ENCODE results near the gene CPNE7. TPM values are rescaled to one million over a fixed set of nuclear protein-coding genes. Genes with fewer than 3 reads are reported as not detected.
A peak's percentile ranks its signal among the peaks of the same experiment; 100 is the strongest.

CPNE7 gene
- polyA plus RNA-seq, 3 donors, result not detected

GRCh38 chr16:89641458-89642119, 66.0 kb downstream of the CPNE7 start:
- H4K20me1 ChIP-seq (ENCODE audit: insufficient read depth, low read length), result peaks cover 5% of the 10 kb centered on the region
- H3K4me2 ChIP-seq (replicated peaks; ENCODE audit: extremely low read depth, low read length, poor library complexity, severe bottlenecking), result no peak overlapping the region
- no peaks in the 10 kb centered on the region for H3K27me3 ChIP-seq (ENCODE audit: control insufficient read depth in 2 of 2, insufficient read depth in 2 of 2, low read length in 2 of 2)
- peaks cover 0 to 5% of the 10 kb centered on the region in 2 donors for H3K4me1 ChIP-seq (ENCODE audit: control insufficient read depth in 1 of 2, insufficient read depth in 2 of 2, low read length in 2 of 2)
- Mint-ChIP-seq H3K36me3 (peaks cover 19 to 28% of the 10 kb centered on the region in 2 donors), H3K27me3 (ENCODE audit: low read depth in 3 of 3) (peaks cover 0 to 7% (median 7%) of the 10 kb centered on the region in 3 donors), H3K9me3 (no peaks in the 10 kb centered on the region), H3K4me3 (peak overlapping the region in 1 of 2 donors; percentile 87), H3K4me1 (peaks cover 7% of the 10 kb centered on the region), H3K27ac (no peak overlapping the region)
- H3K9ac ChIP-seq (ENCODE audit: insufficient read depth, low read length, poor library complexity, severe bottlenecking), result no peak overlapping the region
- H2AFZ ChIP-seq (ENCODE audit: insufficient read depth, low read depth, low read length, poor library complexity, severe bottlenecking), result peak overlapping the region; percentile 68
- no peaks in the 10 kb centered on the region for H3K9me3 ChIP-seq (replicated peaks in 1 of 2; ENCODE audit: control insufficient read depth in 1 of 2, insufficient read depth in 1 of 2, low read length in 2 of 2)
- intact Hi-C loops (cut with micrococcal nuclease), result loop anchor here (5.0 to 10.0 kb wide), 2 partner anchors 64 to 67 kb away; partner anchors contain the start of gene CPNE7 (in 2 of the 2)
- no peak overlapping the region for H3K27ac ChIP-seq (ENCODE audit: low read depth in 1 of 2, low read length in 2 of 2)
- TF ChIP-seq, protein P1, sequence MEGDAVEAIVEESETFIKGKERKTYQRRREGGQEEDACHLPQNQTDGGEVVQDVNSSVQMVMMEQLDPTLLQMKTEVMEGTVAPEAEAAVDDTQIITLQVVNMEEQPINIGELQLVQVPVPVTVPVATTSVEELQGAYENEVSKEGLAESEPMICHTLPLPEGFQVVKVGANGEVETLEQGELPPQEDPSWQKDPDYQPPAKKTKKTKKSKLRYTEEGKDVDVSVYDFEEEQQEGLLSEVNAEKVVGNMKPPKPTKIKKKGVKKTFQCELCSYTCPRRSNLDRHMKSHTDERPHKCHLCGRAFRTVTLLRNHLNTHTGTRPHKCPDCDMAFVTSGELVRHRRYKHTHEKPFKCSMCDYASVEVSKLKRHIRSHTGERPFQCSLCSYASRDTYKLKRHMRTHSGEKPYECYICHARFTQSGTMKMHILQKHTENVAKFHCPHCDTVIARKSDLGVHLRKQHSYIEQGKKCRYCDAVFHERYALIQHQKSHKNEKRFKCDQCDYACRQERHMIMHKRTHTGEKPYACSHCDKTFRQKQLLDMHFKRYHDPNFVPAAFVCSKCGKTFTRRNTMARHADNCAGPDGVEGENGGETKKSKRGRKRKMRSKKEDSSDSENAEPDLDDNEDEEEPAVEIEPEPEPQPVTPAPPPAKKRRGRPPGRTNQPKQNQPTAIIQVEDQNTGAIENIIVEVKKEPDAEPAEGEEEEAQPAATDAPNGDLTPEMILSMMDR (IDR thresholded peaks at IDR 0.05), result peak; percentile 48
- WGBS (ENCODE audit: insufficient coverage), result 44% methylated on average over 6 of the region's 14 CpGs
- H3K36me3 ChIP-seq (replicated peaks in 1 of 2; ENCODE audit: control insufficient read depth in 1 of 2, insufficient read depth in 2 of 2, low read length in 2 of 2), result peaks cover 24 to 25% of the 10 kb centered on the region in 2 donors
- H3K79me2 ChIP-seq (ENCODE audit: insufficient read depth, low read length), result no peaks in the 10 kb centered on the region
- H3K4me3 ChIP-seq (replicated peaks in 1 of 3; ENCODE audit: low read depth in 2 of 3, low read length in 3 of 3), result no peak overlapping the region
- no peak for DNase-seq

DNA sequence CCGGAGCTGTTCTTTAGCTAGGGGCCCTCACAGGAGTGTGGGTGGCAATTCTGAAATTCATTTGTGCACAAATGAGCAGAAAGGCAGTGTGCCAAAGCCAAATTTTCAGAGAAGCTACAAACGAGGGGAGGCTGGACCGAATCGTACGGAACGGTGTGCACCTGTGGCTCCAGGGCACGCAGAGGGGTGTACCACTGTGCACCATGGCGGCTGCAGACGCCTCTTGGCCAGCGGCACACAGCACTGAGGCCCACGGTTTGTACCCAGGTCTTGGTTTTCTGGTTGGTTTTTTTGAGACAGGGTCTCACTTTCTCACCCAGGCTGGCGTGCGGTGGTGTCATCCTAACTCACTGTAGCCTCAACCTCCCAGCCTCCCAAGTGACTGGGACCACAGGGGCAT, 67.0 kb downstream of the CPNE7 start:
- Histone ChIP-seq H3K9me3 (replicated peaks in 1 of 2; ENCODE audit: control insufficient read depth in 1 of 2, insufficient read depth in 1 of 2, low read length in 2 of 2) (no peaks in the 10 kb centered on the region), H3K4me3 (replicated peaks in 1 of 3; ENCODE audit: low read depth in 2 of 3, low read length in 3 of 3) (no peak overlapping the region), H3K36me3 (replicated peaks in 1 of 2; ENCODE audit: control insufficient read depth in 1 of 2, insufficient read depth in 2 of 2, low read length in 2 of 2) (peaks cover 32 to 33% of the 10 kb centered on the region in 2 donors), H3K4me1 (ENCODE audit: control insufficient read depth in 1 of 2, insufficient read depth in 2 of 2, low read length in 2 of 2) (peaks cover 0 to 5% of the 10 kb centered on the region in 2 donors), H3K27me3 (ENCODE audit: control insufficient read depth in 2 of 2, insufficient read depth in 2 of 2, low read length in 2 of 2) (no peaks in the 10 kb centered on the region), H3K9ac (ENCODE audit: insufficient read depth, low read length, poor library complexity, severe bottlenecking) (no peak overlapping the region), H3K4me2 (replicated peaks; ENCODE audit: extremely low read depth, low read length, poor library complexity, severe bottlenecking) (no peak overlapping the region), H3K27ac (ENCODE audit: low read depth in 1 of 2, low read length in 2 of 2) (no peak overlapping the region), H2AFZ (ENCODE audit: insufficient read depth, low read depth, low read length, poor library complexity, severe bottlenecking) (no peak overlapping the region), H4K20me1 (ENCODE audit: insufficient read depth, low read length) (peaks cover 10% of the 10 kb centered on the region), H3K79me2 (ENCODE audit: insufficient read depth, low read length) (no peaks in the 10 kb centered on the region)
- Mint-ChIP-seq H3K4me3 (no peak overlapping the region), H3K27ac (no peak overlapping the region), H3K36me3 (peaks cover 24 to 36% of the 10 kb centered on the region in 2 donors), H3K9me3 (no peaks in the 10 kb centered on the region), H3K4me1 (peaks cover 7% of the 10 kb centered on the region), H3K27me3 (ENCODE audit: low read depth in 3 of 3) (peaks cover 0 to 7% (median 7%) of the 10 kb centered on the region in 3 donors)
- intact Hi-C loops (cut with micrococcal nuclease), result loop anchor here (5.0 to 10.0 kb wide), 2 partner anchors 65 to 68 kb away; partner anchors contain the start of gene CPNE7 (in 2 of the 2)
- 93% methylated on average over 10 of the region's 13 CpGs for WGBS (ENCODE audit: insufficient coverage)
- TF ChIP-seq, protein P1 (IDR thresholded peaks at IDR 0.05), result no peak
- DNase-seq, result no peak
